Left ventricle myocardium superior (tissue), 1 donor: ENCODE measurements around the gene TMEM100. TPM values are rescaled to one million over a fixed set of nuclear protein-coding genes. Genes with fewer than 3 reads are reported as not detected.

Experiments used
- ATAC-seq: fragments of 200-7000 bp; cut with Tn5 transposase; one replicate; pipeline ENCODE4 v1.9.1; 2020; ENCODE audit warnings: mild to moderate bottlenecking, moderate library complexity
- DNase-seq: peaks from one replicate; pipeline ENCODE4 v3.0.0-alpha.2; 2020
- intact Hi-C: fragments of 100-400 bp; cut with micrococcal nuclease; formaldehyde crosslinking; loops from one replicate; pipeline ENCODE4 v1.11.0; 2022
- long read RNA-seq: library from polyadenylated mRNA; unstranded; transcript quantifications from one replicate; pipeline ENCODE4 v2.0.0, GENCODE V29; 2021
- total RNA-seq: library from RNA; stranded (reverse); fragmentation: NEBNext Ultra II Directional; extraction: Animal tissue kit (Norgen Biotek cat#: 25700); gene quantifications from one replicate; pipeline ENCODE4 v1.2.1, GENCODE V29; 2021
- donor health status: DM: no; HTN: yes; CAD: no; lungs with severe emphysema.

TMEM100 gene
- total RNA-seq, result 10.9 TPM
- long read RNA-seq, partial matches to known transcripts, result 0 of 2 reads
- long read RNA-seq, other reads (novel, unspliced or antisense), result 0 of 2 reads

- intact Hi-C loops, result no loop called here
- ATAC-seq, result peak; percentile 51
- peak; percentile 33 for DNase-seq
Measured at GRCh38 chr17:55722742-55723487, at the start of gene TMEM100. TSS of gene TMEM100 (minus strand) at chr17:55722864. CDS start at chr17:55721070, 1,794 bp downstream.

DNA sequence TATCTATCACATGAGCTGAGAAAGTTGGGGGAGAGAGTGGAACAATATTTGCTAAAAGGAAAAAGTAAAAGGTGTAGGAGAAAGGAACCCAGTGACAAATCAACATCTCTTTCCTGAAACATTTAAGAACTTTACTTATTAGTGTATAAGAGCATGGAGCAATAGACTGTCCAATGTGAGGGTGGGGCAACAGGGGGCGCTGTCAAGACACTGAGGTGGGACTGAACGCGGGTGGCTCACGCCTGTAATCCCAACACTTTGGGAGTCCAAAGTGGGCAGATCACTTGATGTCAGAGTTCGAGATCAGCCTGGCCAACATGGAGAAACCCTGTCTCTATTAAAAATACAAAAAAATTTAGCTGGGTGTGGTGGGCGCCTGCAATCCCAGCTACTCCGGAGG, 49.4 kb upstream of the TMEM100 start:
- intact Hi-C loops, result loop anchor here (5.0 kb wide), 2 partner anchors 55 to 245 kb away; no protein-coding TSS in a partner anchor
- ATAC-seq (no peak), DNase-seq (no peak)

DNA sequence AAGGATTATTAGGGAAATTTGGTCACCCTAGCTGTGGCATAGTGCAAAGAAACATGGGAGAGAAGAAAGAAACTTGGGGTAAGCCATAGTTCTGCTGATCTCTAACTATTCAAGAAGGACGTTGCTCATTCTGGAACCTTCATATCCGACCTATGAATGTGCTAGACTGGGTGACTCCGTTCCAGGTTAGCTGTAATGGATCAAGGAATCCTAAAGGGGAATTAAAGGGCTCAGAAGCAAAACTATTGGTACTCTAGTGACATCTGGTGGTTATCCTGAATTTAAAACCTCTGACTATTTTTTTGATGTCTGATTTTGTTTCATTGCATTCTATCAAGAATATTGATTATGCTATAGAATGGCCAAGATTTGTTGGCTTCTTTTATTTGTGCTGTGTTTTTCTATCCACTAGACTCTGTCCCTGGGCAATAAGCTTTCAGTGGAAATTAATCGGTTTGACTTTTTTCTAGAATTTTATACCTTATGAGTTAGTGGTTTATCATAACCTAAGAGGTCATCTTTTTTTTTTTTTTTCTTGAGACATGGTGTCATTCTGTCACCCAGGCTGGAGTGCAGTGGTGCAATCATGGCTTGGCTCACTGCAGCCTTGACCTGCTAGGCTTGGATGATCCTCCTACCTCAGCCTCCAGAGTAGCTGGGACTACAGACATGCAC, 47.7 kb upstream of the TMEM100 start:
- no peak for DNase-seq
- ATAC-seq, result peak; percentile 74
- intact Hi-C loops, result loop anchor here (5.0 kb wide), 2 partner anchors 53 to 243 kb away; no protein-coding TSS in a partner anchor

DNA sequence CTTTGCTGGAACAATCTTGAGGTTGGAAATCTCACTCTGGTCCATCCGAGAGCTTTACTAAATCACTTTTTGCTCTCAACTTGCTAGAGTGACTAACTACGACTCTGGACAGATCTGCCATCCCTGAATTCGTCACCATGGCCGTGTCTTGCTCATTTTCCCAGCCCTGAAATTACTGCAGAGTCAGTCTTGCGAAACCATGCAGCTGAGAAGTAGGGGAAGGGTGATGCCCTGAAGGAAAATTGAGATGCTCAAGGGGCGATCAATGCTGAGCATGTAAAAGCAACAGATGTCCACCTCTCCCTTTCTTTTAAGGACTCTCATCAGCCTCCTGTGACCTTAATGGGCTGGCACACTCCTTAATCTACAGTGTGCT, 46.9 kb upstream of the TMEM100 start:
- DNase-seq, result no peak
- peak; percentile 58 for ATAC-seq
- intact Hi-C loops, result no loop called here

- DNase-seq, result no peak
- intact Hi-C loops, result no loop called here
- peak; percentile 49 for ATAC-seq
Measured at GRCh38 chr17:55768936-55769624, 46.4 kb upstream of the TMEM100 start.

GRCh38 chr17:55765472-55765871, 42.8 kb upstream of the TMEM100 start:
- DNase-seq (no peak), ATAC-seq (no peak)
- intact Hi-C loops, result no loop called here

GRCh38 chr17:55764610-55765009, 41.9 kb upstream of the TMEM100 start:
- intact Hi-C loops, result no loop called here

GRCh38 chr17:55763856-55764255, 41.2 kb upstream of the TMEM100 start:
- ATAC-seq, result peak; percentile 38
- DNase-seq, result no peak
- intact Hi-C loops, result no loop called here

More at GRCh38 chr17:55764610-55765009, 41.9 kb upstream of the TMEM100 start:
- no peak for ATAC-seq
- DNase-seq, result no peak

GRCh38 chr17:55762086-55762858, 39.6 kb upstream of the TMEM100 start:
- DNase-seq (no peak), ATAC-seq (no peak)
- intact Hi-C loops, result no loop called here

GRCh38 chr17:55760643-55761355, 38.1 kb upstream of the TMEM100 start:
- ATAC-seq, result no peak
- DNase-seq, result no peak
- intact Hi-C loops, result no loop called here

GRCh38 chr17:55758171-55758570, 35.5 kb upstream of the TMEM100 start:
- ATAC-seq, result no peak

GRCh38 chr17:55757659-55758058, 35.0 kb upstream of the TMEM100 start:
- intact Hi-C loops, result no loop called here
- ATAC-seq (no peak), DNase-seq (no peak)

More at GRCh38 chr17:55758171-55758570, 35.5 kb upstream of the TMEM100 start:
- DNase-seq, result no peak
- intact Hi-C loops, result no loop called here

DNA sequence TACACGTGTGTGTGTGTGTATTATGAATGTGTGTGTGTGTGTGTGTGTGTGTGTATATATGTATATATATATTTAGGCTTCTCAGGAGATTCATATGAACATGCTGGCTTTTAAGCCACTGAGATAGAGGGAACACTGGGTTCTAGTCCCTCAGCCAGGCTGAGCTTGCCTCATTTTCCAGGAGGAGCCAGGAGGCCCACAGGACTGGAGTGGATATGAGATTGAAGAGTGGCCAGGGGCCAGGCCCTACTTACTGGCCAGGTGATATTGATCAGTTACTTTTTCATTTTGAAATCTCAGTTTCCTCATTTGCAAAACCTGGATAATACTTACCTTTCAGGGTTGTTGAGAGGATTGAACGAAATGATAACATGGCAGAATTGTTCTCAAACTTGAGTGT, 34.0 kb upstream of the TMEM100 start:
- intact Hi-C loops, result no loop called here
- DNase-seq (no peak), ATAC-seq (no peak)

- intact Hi-C loops, result no loop called here
- DNase-seq (no peak), ATAC-seq (no peak)
Measured at GRCh38 chr17:55751720-55752250, 29.1 kb upstream of the TMEM100 start.

GRCh38 chr17:55750750-55751657, 28.3 kb upstream of the TMEM100 start, which contains the start of gene PCTP:
TSS of gene PCTP (plus strand) at chr17:55751051. CDS start at chr17:55751104, 53 bp downstream.
- intact Hi-C loops, result no loop called here
- DNase-seq, result peak; percentile 97
- peak; percentile 99 for ATAC-seq

DNA sequence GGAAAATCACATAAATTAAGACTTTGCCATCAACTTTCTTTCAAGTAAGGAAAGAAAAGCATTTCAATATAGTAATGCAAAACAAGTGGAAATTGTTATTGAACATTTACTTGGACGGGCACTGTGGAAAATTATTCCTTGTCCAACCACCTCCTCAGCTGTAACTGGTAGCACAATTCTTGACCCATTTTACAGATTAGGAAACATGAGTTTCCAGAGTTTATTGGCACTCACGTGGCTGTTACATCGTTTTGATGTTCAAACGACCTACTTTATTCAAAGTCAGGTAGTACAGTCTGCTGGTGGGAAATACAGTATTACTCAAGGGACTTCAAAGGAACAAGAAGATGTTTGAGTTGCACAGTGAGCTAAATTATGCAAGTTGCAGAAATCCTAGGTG, 27.3 kb upstream of the TMEM100 start:
- ATAC-seq (no peak), DNase-seq (no peak)
- intact Hi-C loops, result no loop called here

DNA sequence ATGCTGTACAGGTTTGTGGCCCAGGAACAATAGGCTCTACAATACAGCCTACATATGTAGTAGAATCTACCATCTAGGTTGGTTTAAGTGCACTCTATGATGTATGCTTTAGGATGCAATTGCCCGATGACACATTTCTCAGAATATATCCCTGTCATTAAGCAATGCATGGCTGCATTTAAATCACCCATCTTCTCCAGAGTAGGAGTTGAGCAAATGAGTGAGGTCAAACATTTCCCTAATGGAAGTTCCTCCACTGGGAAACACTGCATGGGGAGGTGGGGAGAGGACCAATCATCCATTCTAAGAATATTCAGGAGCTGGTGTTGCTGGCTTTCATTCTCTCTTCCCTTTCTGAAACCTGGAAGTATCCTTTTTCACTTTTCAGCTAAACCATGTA, 26.2 kb upstream of the TMEM100 start:
- intact Hi-C loops, result no loop called here
- ATAC-seq (no peak), DNase-seq (no peak)
